GM12872 (cell line): ENCODE measurements around the gene SNAI3.

ENCODE experiments used
- CTCF ChIP-seq: IDR thresholded peaks from 3 replicates; pipeline ENCODE4 v1.5.1; 2011; ENCODE audit warnings: low read depth, mild to moderate bottlenecking, low read length, moderate library complexity; ENCODE audit not compliant: insufficient read depth

Gene SNAI3

DNA sequence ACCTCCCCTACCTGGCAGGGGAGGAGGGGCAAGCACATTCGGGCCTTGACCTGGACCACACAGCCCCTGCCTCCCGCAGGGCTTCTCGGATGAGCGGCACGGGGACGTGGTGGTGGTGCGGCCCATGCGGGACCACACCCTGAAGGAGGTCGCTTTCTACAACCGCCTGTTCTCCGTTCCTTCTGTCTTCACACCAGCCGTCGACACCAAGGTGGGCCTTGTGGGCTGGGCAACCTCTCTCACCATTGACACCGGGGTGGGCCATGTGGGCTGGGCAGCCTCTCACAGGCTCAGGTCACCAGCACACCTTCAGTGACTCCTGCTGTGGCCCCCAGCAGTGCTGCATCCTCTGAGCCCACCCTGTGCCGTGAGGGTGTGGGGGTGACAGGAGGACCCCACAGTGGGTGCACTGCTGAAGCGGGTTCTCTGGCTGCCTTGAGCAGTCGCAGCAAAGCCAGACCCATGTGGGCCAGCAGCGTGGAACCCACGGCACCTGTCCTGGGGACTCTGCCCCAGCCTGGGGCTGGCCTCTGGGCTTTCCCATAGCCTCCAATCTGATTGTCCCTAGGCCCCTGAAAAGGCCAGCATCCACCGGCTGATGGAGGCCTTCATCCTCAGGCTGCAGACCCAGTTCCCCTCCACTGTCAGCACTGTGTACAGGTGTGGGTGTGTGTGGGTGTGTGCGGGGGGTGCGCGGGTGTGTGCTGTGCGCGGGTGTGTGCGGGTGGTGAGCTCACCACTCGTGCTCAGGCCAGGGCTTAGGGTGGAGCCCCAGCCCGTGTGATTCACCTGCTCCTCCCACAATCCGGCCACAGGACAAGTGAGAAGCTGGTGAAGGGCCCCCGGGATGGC is 27.5 kb upstream of the SNAI3 start:
- TF ChIP-seq CTCF: no peak

DNA sequence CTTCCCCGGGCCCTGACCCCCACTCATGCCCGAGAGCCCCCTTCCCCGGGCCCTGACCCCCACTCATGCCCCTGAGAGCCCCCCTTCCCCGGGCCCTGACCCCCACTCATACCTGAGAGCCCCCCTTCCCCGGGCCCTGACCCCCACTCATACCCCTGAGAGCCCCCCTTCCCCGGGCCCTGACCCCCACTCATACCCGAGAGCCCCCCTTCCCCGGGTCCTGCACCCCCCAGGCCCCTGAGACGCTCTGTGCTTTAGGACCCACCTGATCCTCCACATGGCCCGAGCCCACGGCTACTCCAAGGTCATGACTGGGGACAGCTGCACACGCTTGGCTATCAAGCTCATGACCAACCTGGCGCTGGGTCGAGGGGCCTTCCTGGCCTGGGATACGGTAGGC is 26.7 kb upstream of the SNAI3 start:
- TF ChIP-seq CTCF: no peak

- TF ChIP-seq CTCF: no peak
Measured at GRCh38 chr16:88712362-88712979, 26.2 kb upstream of the SNAI3 start.

DNA sequence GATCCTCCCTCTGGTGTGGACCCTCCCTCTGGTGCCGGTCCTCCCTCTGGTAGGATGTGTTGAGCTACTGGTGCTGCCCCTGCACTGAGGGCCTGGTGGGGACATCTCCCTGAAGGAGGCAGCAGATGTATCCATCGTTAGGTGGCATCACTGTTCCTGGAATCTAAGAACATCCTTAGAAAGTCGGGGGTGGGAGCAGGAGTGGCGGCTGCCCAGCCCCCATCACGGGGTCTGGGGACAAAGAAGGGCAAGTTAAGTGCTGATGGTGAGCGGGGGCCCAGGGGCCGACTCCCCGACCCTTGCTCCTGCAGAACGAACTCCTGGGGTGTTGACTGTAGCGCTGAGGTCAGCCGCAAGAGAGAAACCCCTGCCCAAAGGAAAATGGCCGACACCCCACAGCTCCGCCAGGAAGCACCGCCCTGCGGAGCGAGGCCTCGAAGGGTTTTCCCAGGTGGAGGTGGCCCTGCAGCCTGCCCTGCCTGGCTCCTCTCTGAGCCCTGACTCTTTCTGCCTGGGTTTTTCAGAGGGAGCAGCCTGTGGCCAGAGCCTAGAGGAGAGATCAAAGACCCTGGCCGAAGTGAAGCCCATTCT is 25.5 kb upstream of the SNAI3 start:
- no peak for TF ChIP-seq CTCF

DNA sequence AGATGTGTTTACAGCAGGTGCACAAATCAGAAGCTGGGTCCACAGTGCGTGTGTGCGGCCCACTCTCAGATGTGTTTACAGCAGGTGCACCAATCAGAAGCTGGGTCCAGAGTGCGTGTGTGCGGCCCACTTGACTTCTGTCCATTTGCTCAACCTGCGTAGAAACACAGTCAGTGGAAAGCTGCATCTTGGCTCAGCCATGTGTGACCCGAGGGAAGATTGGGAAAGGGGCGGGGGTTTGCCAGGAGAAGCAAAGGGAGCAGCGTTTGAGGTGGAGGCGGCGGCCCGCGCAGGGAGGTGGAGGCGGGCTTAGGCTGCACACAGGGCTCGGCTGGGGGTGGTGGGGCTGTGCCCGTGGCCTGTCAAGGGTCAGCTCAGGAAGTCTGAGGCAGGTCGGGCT is 24.2 kb upstream of the SNAI3 start:
- no peak for TF ChIP-seq CTCF

DNA sequence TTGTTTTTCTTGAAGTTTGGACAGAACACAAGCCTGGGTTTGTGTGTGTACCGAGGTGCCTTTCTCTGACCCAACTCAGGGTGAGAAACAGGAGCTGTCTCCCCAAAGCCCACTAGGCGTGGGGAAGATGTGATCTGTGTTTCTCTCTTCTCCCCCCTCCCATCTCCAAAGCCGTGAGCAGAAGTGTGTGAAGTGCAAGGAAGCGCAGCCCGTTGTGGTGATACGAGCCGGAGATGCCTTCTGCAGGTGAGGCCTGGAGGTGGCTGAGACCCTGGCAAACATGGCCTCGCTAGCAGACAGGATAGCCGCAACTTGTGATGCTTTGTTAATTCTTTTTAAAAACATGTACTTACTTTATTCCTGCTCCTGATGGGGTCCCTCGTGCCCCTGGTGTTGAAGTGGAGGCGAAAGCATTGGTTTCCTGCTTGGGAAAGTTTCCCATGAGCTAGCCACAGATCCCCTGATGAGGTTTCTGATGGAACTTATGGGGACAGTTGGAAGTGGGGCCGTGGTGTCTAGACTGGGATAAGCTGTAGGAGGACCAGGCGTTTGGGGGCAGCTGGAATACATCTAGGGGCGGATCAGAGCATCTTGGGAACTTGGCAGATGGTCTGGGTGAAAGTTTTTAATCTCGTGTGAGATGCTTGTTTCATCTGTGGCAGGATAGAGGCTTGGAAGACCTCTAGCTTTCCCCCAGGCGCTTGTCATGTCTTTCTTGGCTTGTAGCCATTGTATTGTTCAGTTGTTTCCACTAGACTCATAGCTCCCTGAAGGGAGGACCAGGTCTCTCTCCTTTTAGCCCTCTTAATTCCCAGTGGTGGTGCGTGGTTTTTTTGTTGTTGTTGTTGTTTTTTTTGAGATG is 20.9 kb upstream of the SNAI3 start:
- TF ChIP-seq CTCF: no peak
